Neural cell (in vitro differentiated cells): ENCODE data around the gene MXD4. TPM values are rescaled to one million over a fixed set of nuclear protein-coding genes. Genes with fewer than 3 reads are reported as not detected.
A peak's percentile ranks its signal among the peaks of the same experiment; 100 is the strongest.

Source experiments
- H2AFZ ChIP-seq: fragments of 200-600, 300-800 bp; sonication (generic), shearing (Covaris generic); 2 replicates; pipeline ENCODE4 v1.6.0; 2014; ENCODE audit warnings: low read depth, mild to moderate bottlenecking, antibody characterized with exemption, low read length, moderate library complexity
- H3F3A ChIP-seq: fragments of 200-600 bp; shearing (Covaris generic); 2 replicates; pipeline ENCODE4 v1.6.1; 2016; ENCODE audit warnings: mild to moderate bottlenecking, moderate library complexity, mixed read lengths, antibody characterized with exemption, low read length; ENCODE audit not compliant: insufficient read depth, poor library complexity, severe bottlenecking
- H3K27ac ChIP-seq: fragments of 200-600, 300-800 bp; sonication (generic), shearing (Covaris generic); 2 replicates; pipeline ENCODE4 v1.5.1; 2014; ENCODE audit warnings: mild to moderate bottlenecking, low read length, moderate library complexity
- H3K27me3 ChIP-seq: fragments of 300-800, 200-600 bp; sonication (generic), shearing (Covaris generic); 2 replicates; pipeline ENCODE4 v1.6.0; 2014; ENCODE audit warnings: mild to moderate bottlenecking, low read depth, low read length, moderate library complexity; ENCODE audit not compliant: insufficient read depth
- H3K36me3 ChIP-seq: fragments of 300-800, 200-600 bp; sonication (generic), shearing (Covaris generic); 2 replicates; pipeline ENCODE4 v1.5.1; 2014; ENCODE audit warnings: mild to moderate bottlenecking, antibody characterized with exemption, low read length, moderate library complexity; ENCODE audit not compliant: insufficient read depth
- H3K4me2 ChIP-seq: fragments of 300-800, 200-600 bp; sonication (generic), shearing (Covaris generic); 2 replicates; pipeline ENCODE4 v1.6.0; 2014; ENCODE audit warnings: mild to moderate bottlenecking, low read length
- H3K4me3 ChIP-seq: fragments of 300-800, 200-600 bp; sonication (generic), shearing (Covaris generic); 2 replicates; pipeline ENCODE4 v1.5.1; 2014; ENCODE audit warnings: mild to moderate bottlenecking, low read length, moderate library complexity
- H3K79me2 ChIP-seq: fragments of 200-600 bp; shearing (Covaris generic); replicated peaks from 2 replicates; pipeline ENCODE4 v1.6.0; 2014; ENCODE audit warnings: mild to moderate bottlenecking, low read length, moderate library complexity; ENCODE audit not compliant: insufficient read depth
- H3K9ac ChIP-seq: fragments of 300-800, 200-600 bp; sonication (generic), shearing (Covaris generic); 2 replicates; pipeline ENCODE4 v1.6.1; 2016; ENCODE audit warnings: mild to moderate bottlenecking, low read length, mixed read lengths
- H3K9me2 ChIP-seq: fragments of 200-600 bp; shearing (Covaris generic); 2 replicates; pipeline ENCODE4 v1.6.1; 2016; ENCODE audit warnings: mild to moderate bottlenecking, low read length, mixed read lengths; ENCODE audit not compliant: insufficient read depth
- H3K9me3 ChIP-seq: fragments of 200-600, 300-800 bp; sonication (generic), shearing (Covaris generic); 2 replicates; pipeline ENCODE4 v1.6.1; 2016; ENCODE audit warnings: mild to moderate bottlenecking, mixed run types, low read length, moderate library complexity, mixed read lengths
- H4K20me1 ChIP-seq: fragments of 200-600 bp; shearing (Covaris generic); 2 replicates; pipeline ENCODE4 v1.6.1; 2016; ENCODE audit warnings: mild to moderate bottlenecking, mixed run types; ENCODE audit not compliant: insufficient read depth
- CTCF ChIP-seq: fragments of 450-650 bp; IDR thresholded peaks from 2 replicates; pipeline ENCODE4 v1.5.1; 2014; ENCODE audit warnings: antibody characterized with exemption, mild to moderate bottlenecking, moderate library complexity; ENCODE audit not compliant: poor library complexity, severe bottlenecking
- EP300 ChIP-seq: fragments of 450-650 bp; conservative IDR thresholded peaks from 2 replicates; pipeline ENCODE4 v1.6.1; 2014; ENCODE audit warnings: antibody characterized with exemption, mild to moderate bottlenecking, moderate library complexity; ENCODE audit not compliant: poor library complexity, severe bottlenecking
- MXI1 ChIP-seq: fragments of 450-650 bp; conservative IDR thresholded peaks from 2 replicates; pipeline ENCODE4 v1.6.1; 2014; ENCODE audit warnings: antibody characterized with exemption, mild to moderate bottlenecking; ENCODE audit not compliant: poor library complexity, severe bottlenecking
- POLR2AphosphoS5 ChIP-seq: IDR thresholded peaks from 2 replicates; pipeline ENCODE4 v1.6.1; 2012
- RAD21 ChIP-seq: fragments of 450-650 bp; conservative IDR thresholded peaks from 2 replicates; pipeline ENCODE4 v1.6.1; 2014; ENCODE audit warnings: antibody characterized with exemption, mild to moderate bottlenecking, moderate library complexity
- REST ChIP-seq: IDR thresholded peaks from 2 replicates; pipeline ENCODE4 v1.6.1; 2012; ENCODE audit warnings: borderline replicate concordance
- SMC3 ChIP-seq: fragments of 450-650 bp; conservative IDR thresholded peaks from 2 replicates; pipeline ENCODE4 v1.6.1; 2014; ENCODE audit warnings: antibody characterized with exemption, mild to moderate bottlenecking, moderate library complexity; ENCODE audit not compliant: poor library complexity
- TAF1 ChIP-seq: IDR thresholded peaks from 2 replicates; pipeline ENCODE4 v1.6.1; 2012; ENCODE audit warnings: low read depth
- polyA plus RNA-seq: library from polyadenylated mRNA; depleted of rRNA; stranded (reverse); fragments of >200 nt; gene quantifications from 2 replicates; pipeline ENCODE4 v1.2.3, GENCODE V29; 2014

The MXD4 gene
- polyA plus RNA-seq, 1 donor from 2014 or later = 58.4 TPM

DNA sequence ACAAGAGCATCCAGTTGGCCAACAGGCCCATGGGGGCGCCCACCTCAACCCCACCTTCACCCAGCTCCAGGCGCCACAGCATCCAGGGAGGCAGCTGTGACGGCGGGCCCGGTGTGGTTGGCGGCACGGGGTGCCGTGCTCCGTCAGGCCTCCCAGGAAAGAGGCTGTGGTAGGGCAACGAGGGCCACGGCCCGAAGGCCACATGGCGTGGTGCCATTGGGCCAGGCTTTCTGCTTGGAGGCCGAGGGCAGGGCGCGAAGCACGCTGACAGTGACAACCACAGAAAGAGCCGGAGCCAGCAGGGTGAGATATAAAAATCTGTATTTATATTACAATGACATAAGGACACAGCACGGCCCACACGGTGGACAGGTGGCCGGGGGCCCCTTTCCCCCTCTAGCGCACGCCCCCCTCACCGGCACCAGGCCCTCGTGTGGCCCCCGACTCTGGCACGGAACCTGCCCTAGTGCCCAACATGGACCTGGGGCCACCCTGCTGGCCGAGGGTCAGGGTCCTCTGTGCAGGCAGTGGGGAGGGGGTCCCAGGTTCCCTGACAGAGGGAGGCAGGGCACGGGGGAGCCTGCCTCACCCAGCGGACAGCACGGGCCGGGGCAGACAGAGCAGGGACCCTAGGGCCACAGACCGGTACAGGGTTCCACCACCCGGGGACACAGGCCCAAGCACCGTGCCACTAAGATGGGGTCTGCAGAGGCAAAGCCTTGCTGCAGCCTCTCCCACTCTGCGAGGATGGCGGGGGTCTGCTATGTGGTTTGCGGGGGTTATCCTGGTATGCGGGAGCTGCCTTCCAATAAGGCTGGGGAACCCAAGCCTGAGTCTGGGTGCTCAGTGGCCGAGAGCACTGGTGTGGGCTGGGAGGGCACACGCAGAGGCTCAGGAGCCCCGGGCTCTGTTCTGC lies 14.5 kb downstream of the MXD4 start:
- Histone ChIP-seq H3K9me3 (no peaks in the 10 kb centered on the region), H3K27ac (no peak overlapping the region), H3F3A (no peaks in the 10 kb centered on the region), H3K36me3 (no peaks in the 10 kb centered on the region), H3K9ac (no peak overlapping the region), H4K20me1 (no peaks in the 10 kb centered on the region), H3K9me2 (no peaks in the 10 kb centered on the region), H2AFZ (no peak overlapping the region), H3K4me3 (no peak overlapping the region), H3K27me3 (no peaks in the 10 kb centered on the region), H3K79me2 (no peaks in the 10 kb centered on the region), H3K4me2 (no peak overlapping the region)
- peak; percentile 7 for TF ChIP-seq POLR2AphosphoS5
- no peak for TF ChIP-seq CTCF
- no peak for TF ChIP-seq MXI1

- H3F3A ChIP-seq = no peaks in the 10 kb centered on the region
- H3K9me3 ChIP-seq = no peaks in the 10 kb centered on the region
- no peaks in the 10 kb centered on the region for H4K20me1 ChIP-seq
- no peaks in the 10 kb centered on the region for H3K27me3 ChIP-seq
- H3K79me2 ChIP-seq = no peaks in the 10 kb centered on the region
- H3K36me3 ChIP-seq = no peaks in the 10 kb centered on the region
- no peak overlapping the region for H2AFZ ChIP-seq
- no peaks in the 10 kb centered on the region for H3K9me2 ChIP-seq
- no peak overlapping the region for H3K9ac ChIP-seq
- no peak overlapping the region for H3K4me2 ChIP-seq
- no peak for TF ChIP-seq SMC3
- TF ChIP-seq TAF1 = no peak
- TF ChIP-seq MXI1 = no peak
- no peak for TF ChIP-seq EP300
- TF ChIP-seq RAD21 = no peak
- no peak for TF ChIP-seq REST
- TF ChIP-seq POLR2AphosphoS5 = no peak
- TF ChIP-seq CTCF = no peak
- no peak overlapping the region for H3K27ac ChIP-seq
- no peak overlapping the region for H3K4me3 ChIP-seq
Measured at GRCh38 chr4:2246384-2247127, 15.4 kb downstream of the MXD4 start.
